Measurements from ENCODE around the gene MAST2.
"Not testable (repeated sequence)": the region's sequence is repeated elsewhere in the genome, so short reads cannot be mapped to it uniquely, and the experiment has no call there.

MAST2 gene

DNA sequence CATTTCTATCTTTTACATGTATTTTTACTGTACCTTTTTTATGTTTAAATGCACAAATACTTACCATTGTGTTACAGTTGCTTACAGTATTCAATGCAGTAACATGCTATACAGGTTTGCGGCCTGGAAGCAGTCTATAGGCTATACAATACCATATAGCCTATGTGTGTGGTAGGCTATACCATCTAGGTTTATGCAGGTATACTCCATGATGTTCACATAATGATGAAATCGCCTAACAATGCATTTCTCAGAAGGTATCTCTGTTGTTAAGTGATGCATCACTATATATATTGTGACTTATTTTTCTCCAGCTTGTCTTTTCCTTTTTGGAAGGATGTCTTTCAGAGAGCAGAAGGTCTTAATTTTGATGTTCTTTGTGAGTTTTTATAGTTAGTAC lies 103.5 kb downstream of the MAST2 start:
- DNase-seq, result no peak

DNA sequence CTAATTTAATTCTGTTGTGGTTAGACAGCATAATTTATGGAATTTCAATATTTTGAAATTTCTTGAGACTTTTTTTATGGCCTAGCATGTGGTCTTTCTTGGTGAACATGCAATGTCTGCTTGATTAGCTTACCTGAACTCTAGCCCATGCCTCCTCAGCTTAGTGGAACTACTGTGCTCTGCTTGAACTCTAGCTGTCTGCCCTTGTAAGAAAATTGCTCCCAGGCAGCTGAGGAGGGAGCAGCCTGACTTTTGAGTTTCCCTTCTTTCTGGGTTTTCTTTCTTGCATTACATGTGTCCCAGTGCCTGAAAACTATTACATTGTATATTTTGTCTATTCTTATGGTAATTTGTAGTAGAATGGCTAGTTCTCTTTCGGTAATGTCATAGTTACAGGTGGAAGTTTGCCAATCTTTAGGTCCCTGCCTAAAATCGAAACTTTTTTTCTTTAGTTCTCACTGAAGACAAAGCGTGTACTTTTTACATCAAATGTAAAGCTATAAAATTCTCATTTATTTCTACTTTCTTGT lies 105.3 kb downstream of the MAST2 start:
- no peak for DNase-seq

DNA sequence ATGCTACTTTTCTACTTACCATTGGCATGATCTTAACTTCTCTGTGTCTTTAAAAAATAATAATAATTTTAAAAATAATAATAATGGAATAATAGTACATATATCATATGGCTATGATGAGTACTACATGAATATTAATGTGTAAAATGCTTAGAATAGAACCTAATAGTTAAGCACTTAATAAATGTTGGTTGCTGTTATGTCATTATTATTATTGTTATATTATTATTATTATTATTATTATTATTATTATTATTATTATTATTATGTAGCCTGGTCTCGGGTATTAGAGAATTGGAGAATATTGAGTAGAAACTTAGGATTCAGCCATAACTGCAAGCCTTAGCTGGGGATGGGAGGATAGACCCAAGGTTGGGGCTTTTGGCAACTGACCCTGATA lies 108.2 kb downstream of the MAST2 start:
- DNase-seq, result no peak

DNA sequence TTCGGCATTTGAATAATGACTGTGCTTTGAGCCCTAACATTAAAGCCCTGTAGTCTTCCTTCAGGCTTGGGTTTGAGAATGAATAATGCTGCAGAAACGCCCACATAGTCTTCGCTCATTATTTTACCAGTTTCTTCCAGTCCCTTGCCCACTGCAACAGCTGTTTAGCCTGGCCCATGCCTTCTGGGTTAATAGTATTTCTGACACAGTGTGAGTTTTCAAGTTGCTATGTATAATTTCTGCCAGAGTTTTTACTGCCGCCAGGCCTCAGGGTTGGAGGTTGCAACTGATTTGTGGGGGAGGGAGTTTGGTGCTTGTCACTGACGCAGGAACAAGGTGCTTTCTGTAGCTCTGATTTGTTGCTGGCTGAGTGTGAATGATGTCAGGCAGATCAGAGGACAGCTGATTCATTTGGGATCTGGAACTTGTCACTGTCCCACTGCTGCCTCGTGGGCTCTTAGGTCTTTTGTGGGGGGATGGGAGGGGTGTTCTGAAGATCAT lies 109.8 kb downstream of the MAST2 start:
- DNase-seq, result no peak

DNA sequence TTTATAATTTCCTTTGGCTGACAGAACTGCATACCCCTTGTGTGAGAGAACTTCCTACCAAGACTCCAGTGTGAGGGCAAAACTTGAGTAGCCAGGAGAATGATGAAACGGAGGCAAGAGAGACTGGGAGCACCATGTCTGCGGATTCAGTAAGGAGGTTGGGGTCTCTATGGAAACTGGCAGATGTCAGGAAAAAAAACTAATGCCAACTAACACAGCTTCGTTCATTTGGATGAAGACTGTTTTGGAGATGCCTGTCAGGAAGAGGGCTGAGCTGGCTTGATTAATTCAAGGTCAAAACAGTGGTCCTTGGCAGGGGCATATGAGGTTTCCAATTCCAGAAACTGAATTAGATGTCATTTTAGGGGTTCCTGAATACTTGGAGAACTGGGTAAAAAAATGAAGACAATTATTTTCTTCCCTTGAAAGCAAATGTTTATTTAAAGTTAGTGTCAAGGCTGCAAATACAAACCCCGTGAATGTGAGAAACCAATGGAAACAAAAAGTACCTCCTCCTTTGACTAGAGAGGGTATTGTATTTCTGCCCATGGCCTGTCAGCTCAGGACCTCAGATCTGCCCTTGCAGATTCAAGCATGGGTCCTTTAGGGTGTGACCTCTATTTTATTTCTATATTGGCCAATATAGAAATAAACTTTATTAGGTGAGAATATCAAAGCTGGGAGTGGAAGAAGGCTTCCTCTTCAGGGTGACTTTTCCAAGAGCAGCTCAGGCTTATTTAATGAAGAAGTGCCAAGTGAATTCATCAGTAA lies 110.5 kb downstream of the MAST2 start:
- DNase-seq, result no peak

DNA sequence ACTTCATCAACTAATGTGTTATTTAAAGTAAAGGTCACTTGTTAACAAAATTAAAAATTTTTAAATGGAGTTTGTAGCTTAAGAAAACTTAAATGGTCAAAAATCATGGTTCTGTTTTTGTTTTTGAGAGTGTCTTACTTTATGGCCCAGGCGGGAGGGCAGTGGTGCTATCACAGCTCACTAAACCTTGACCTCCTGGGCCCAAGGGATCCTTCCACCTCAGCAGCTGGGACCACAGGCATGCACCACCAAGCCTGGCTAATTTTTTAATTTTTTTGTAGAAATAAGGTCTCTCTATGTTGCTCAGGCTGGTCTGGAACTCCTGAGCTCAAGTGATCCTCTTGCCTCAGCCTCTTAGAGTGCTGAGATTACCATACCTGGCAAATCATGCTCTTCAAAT lies 111.4 kb downstream of the MAST2 start:
- DNase-seq, result no peak

DNA sequence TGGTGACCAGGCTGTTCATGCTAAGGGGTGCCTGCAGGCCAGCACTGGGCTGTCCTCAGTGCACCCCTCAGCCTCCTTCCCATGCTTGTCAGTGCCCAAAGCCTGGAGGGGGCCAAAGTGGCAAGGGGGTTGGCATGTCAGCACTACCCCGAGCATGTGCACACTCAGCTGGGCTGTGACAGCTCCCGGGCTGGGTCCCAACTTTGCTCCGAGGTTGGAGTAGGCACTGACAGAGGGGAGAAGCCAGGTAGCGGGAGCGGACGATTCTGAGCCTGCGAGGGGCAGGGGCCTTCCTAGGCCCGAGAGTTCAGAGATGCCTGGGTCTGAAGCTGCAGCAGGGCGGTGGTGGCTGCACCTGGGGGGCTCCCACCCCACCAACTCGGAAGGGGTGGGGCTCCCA lies 119.0 kb downstream of the MAST2 start:
- no peak for DNase-seq

DNA sequence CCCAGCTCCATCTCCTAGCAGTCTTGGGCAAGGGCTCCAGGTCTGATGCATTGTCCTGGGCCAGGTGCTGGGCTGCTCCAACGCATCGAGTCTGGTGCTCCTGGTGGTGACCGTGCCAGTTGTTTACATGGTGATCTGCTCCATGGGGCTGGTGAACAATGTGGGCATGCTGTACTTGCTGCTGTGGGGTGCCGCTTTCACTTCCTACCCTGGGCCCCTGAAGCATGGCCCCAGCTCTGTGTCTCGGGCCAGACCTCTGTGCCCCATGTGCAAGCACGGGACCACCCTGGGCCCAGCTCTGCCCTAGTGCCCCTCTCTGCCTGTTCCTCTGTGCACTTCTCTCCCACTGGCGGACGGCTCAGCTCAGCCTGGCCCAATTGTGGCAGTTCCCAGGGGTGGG lies 119.4 kb downstream of the MAST2 start:
- no peak for DNase-seq

DNA sequence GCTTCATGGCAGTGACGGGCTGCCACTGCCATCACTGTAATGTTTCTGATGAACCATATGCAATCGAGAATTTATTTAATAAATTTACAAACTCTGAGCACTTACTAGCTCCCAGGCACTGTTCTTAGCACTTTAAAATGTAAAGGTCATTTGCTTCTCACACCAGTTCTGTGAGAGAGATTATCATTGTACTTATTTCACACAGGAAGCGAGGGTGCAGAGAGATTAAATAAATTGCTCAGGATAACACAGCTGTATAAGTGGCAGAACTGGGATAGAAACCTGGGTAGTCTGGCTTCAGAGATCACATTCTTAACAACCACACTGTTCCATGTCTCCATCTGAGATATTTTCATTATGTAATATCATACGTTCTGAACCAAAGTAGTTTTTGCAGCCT lies 119.9 kb downstream of the MAST2 start:
- no peak for DNase-seq

DNA sequence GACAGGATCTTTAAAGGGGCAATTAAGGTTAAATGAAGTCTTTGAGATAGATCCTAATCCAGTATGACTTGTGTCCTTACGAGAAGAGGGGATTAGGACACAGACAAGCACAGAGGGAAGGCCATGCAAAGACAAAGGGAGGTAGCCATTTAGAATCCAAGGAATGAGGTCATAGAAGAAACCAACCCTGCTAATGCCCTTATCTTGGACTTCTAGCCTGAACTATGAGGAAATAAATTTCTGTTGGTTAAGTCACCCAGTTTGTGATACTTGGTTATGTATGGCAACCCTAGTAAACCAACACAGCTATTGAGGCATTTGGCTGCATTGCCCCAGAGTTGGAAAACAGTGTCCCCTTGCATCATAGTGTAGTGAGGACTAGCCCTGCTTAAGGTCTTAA lies 121.3 kb downstream of the MAST2 start:
- DNase-seq, result no peak

DNA sequence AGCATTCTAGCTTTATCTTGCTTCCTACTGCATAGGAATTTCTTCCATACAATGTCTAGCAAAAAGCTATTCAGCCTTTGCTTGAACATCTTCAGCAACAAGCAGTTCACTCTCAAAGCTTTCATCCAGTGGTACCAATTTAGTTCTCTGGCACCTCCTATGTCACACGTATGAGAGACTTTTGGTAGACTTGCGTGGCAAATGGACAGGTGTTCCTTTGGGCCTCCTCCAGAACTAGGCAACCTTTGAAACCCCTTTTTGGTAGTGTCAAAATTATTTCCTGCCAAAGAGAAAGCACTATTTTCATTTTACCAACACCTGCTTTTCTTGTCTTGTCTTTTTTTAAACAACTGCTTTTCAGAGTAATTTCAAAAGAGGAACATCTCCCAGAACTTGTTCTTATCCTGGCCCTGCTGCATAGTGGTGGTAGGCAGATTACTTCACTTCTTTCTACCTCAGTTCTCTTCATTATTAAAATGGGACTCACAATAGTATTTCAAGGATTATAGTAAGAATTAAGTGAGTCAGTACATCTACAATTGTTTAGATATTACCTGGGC lies 122.4 kb downstream of the MAST2 start:
- DNase-seq, result no peak

DNA sequence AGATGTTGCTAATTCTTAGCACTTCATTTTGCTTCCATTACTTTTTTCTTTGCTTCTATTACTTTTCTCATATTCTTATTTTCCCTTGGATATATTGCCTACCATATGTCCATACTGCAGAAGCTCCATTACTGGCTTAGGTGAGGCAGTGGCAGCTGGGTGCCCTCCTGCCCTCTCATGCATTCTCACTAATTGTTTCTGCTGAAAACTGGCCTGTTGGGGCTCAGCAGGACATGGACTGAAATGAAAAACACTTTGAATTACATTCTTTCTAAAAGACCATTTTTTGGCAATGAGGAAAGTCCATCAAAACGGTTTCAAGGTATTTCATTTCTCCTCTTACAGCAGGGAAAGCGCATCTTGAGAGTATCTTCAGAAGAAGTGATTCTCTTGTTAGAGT lies 122.9 kb downstream of the MAST2 start:
- no peak for DNase-seq

DNA sequence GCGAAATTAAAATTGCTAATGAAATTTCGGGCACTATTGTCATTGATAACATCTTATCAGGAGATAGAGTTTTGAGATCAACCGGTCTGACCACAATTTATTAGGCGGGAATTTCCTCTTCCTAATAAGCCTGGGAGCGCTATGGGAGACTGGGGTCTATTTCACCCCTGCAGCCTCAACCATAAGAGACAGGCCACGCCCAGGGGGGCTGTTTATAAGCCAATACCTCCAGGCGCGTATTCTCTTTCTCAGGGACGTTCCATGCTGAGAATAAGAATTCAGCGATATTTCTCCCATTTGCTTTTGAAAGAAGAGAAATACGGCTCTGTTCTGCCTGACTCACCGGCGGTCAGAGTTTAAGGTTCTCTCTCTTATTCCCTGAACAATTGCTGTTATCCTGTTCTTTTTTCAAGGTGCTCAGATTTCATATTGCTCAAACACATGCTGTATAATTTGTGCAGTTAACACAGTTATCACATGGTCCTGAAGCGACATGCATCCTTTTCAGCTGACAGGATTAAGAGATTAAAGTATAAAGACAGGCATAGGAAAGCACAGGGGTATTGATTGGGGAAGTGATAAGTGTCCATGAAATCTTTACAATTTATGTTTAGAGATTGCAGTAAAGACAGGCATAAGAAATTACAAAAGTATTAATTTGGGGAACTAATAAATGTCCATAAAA lies 124.0 kb downstream of the MAST2 start:
- not testable (repeated sequence) for DNase-seq

DNA sequence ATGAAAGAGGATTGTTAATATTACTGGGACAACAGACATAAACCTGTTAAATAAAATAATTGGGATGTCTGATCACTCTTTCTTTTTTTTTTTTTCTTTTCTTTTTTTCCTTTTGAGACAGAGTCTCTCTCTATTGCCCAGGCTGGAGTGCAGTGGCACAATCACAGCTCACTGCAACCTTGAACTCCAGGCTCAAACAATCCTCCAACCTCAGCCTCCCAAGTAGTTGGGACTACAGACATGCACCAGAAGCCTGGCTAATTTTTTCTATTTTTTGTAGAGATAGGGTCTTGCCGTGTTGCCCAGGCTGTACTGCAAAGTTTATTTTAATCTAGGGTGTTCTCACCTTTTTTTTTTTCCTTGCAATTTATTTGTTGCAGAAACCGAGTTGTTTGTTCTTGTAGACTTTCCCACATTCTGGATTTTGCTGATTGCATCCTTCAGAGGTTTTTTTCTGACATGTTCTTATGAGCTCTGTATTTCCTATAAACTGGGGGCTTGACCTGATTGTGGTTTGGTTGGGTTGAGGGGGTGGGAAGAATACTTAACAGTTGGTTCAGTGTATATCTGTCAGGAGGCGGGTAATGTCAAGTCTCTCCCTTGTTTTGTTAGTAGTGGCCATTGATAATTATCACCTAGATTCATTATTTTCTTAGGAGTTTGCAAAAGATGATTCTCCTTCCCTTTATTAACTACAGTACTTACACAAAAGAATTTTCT lies 125.2 kb downstream of the MAST2 start:
- DNase-seq, result no peak

DNA sequence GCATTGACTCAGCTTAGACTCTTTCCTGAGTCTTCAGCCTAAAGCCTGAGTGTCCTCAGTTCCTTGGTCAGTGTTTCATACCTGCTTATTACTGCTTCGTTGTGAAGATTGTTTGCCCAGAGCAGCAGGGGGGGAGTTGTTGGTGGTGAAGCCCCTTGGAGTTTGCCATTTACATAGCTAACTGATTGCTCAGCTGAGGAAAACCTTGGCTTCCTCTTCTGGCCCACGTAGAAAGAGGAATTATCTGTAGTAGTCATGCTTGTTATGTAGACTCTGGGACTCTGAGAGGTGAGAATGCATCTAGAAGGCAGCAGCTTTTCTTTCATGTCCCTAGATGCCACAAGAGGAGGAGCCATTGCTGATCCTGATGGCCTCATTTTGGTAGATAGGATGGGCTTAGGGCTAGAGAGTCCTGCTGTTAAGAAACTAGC lies 125.9 kb downstream of the MAST2 start:
- DNase-seq, result no peak

DNA sequence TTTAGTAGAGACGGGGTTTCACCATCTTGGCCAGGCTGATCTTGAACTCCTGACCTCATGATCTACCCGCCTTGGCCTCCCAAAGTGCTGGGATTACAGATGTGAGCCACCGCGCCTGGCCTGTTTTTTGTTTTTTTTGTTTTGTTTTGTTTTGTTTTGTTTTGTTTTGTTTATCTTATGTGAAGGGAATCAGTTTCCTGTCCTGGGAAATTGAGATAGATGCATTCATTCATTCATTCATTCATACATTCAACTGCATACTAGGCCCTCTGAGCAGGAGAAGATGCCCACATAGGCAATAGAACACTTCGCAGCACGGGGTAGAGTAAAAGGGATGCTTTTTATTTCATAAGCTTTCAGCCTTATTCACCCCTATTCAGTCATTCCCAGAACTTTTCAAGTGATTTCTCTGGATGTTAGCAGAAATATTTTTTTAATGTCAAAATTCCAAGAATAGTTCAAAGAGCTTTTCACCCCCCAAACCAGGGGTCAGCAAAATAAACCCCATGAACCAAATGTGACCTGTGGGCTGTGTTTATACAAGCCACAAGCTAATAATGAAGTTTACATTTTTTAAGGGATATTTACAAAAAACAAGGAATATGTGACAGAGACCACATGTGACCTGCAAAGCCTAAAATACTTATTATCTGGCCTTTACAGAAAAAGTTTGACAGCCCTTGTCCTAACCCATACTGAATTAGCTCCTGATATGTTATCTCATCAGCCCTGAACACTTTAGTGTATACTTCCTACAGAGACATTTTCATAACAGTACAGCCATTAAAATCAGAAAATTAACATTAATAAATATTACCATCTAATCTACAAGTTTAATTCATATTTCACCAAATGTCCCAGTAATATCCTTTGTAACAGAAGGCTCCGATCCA lies 127.1 kb downstream of the MAST2 start:
- DNase-seq, result no peak

DNA sequence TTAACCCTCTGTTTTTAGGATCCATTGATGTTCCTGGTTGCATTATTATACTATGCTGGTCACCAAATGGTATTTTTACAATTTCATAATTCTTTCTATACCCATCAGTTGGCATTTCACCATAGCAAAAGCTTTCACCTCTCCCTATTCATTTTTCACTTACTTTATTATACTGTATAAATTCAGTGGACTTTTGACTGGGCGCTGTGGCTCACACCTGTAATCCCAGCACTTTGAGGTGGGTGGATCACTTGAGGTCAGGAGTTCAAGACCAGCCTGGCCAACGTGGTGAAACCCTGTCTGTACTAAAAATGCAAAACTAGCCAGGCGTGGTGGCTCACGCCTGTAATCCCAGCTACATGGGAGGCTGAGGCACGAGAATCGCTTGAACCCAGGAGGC lies 128.8 kb downstream of the MAST2 start:
- DNase-seq, result not testable (repeated sequence)

DNA sequence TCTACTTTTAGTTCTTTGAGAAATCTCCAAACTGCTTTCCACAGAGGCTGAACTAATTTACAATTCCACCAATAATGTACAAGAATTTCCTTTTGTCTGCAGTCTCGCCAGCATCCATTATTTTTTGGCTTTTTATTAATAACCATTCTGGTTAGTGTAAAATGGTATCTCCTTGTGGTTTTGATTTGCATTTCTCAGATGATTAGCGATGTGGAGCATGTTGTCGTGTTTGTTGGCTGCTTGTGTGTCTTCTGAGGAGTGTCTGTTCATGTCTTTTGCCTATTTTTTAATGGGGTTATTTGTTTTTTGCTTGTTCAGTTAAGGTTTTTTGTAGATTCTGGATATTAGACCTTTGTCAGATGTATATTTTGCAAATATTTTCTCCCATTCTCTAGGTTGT lies 131.5 kb downstream of the MAST2 start:
- no peak for DNase-seq

DNA sequence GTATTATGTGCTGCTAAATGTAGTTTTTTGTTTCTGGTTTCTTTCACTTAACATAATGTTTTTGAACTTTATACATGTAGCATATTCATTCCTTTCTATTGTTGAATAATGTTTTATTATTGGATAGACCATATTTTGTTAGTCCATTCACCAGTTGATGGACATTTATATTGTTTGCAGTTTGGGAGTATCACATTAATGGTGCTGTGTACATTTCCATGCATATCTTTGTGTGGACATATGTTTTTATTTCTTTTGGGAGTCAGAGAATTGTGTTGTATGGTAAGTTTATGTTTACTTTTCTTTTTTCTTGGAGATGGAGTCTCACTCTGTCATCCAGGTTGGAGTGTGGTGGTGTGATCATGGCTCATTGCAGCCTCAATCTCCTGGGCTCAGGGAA lies 134.6 kb downstream of the MAST2 start:
- DNase-seq, result no peak

DNA sequence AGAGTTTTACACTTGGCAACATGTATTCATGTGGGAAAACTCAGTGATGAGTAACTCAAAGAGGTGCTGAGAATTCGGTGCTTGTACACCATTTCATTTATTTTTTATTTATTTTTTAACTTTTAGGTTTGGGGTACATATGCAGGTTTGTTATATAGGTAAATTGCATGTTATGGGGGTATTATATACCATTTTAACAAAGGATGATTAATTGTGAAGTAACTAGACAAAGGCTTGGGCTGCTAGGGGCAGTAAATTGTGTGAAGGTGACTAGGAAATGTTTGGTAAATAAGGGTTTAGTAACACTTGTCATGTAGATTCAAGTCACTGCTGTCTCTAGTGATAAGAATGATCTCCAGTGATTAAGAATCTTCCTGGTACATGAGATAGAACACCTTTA lies 139.0 kb downstream of the MAST2 start:
- DNase-seq, result no peak

DNA sequence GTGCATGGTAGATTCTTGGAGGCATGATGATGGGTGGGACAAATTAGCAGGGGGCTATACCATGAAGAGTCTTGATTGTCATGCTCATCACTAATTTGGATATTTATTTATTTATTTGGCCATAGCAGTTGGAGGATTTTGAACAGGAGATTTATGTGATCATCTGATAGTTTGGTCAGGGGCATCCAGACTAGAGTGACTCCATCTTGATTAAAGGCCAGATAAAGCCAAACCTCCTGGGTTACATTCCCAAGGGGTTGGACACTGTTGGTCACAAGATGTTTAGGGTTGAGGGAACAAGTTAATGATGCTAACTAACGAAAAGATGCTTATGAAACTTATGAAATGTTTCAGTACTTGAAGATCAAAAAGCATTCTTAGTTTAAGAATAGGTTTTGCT lies 139.8 kb downstream of the MAST2 start:
- no peak for DNase-seq

DNA sequence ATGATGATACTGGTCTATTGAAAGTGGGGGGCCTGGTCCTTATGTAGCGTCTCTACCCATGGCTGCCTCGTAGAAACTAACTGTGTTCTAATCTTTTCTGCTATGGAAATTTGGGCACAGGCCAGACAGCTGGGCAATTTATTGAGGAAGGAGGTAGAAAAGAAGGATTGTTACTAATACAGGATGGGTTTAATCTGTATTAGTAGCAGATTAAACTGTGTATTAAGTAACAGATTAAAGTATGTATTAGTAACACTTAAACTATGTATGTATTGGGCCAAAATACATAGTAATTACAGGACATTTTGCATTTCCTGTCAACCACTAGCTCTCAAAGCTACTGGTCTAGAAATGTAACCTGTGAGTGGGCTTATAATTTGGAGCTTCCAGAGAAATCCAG lies 142.0 kb downstream of the MAST2 start:
- no peak for DNase-seq
